GM12878 (cell line): ENCODE measurements around the gene NOP14. TPM values are rescaled to one million over a fixed set of nuclear protein-coding genes. Genes with fewer than 3 reads are reported as not detected.
A peak's percentile ranks its signal among the peaks of the same experiment; 100 is the strongest.

ENCODE experiments used
- ATAC-seq: fragments of 200-7000 bp; cut with Tn5 transposase; 3 replicates; pipeline ENCODE4 v1.9.1; 2020; ENCODE audit warnings: mild to moderate bottlenecking, moderate library complexity
- BruUV-seq: library from RNA; stranded (reverse); fragments of 400-500 nt; replicated peaks from 2 replicates; lab custom pipeline; 2021; lab: Mats Ljungman, UMichigan
- CTCF ChIA-PET: fragments of 300-600 bp; sonication (Branson Sonifier 250); formaldehyde crosslinking; extraction: SDS; loops from one replicate; lab custom pipeline; 2021; ENCODE audit warnings: inconsistent platforms; lab: Yijun Ruan, JAX
- POLR2A ChIA-PET: fragments of 350-600 bp; formaldehyde crosslinking; extraction: SDS; loops from one replicate; lab custom pipeline; 2021; ENCODE audit warnings: inconsistent platforms; lab: Charles Lee
- RAD21 ChIA-PET: fragments of 300-600 bp; sonication (Branson Sonifier 250); formaldehyde crosslinking; loops from one replicate; lab custom pipeline; 2023; ENCODE audit warnings: antibody characterized with exemption; ENCODE audit not compliant: unreplicated experiment; lab: Charles Lee
- SMC1A ChIA-PET: fragments of 300-600 bp; sonication (Branson Sonifier 250); formaldehyde crosslinking; loops from one replicate; lab custom pipeline; 2023; ENCODE audit not compliant: unreplicated experiment, uncharacterized antibody; lab: Charles Lee
- DNase-seq: peaks from one replicate; pipeline ENCODE4 v3.0.0-alpha.2; 2011; ENCODE audit warnings: low read depth, low spot score
- FAIRE-seq: peaks from 3 replicates; lab custom pipeline; 2011; peaks lifted over from hg19 to GRCh38; lab: Jason Lieb, UNC
- H2AFZ ChIP-seq: 2 replicates; pipeline ENCODE4 v1.6.0; 2011; ENCODE audit warnings: low read depth, low read length, control low read depth; ENCODE audit not compliant: control insufficient read depth
- H3K27ac ChIP-seq: 2 replicates; pipeline ENCODE4 v1.5.1; 2011; ENCODE audit warnings: control low read depth; ENCODE audit not compliant: control insufficient read depth, insufficient read depth
- H3K27me3 ChIP-seq, 2 experiments: replicated peaks in 1 of 2; 2 replicates each; pipeline versions ENCODE4 v1.6.0 to v1.6.1; 2011; ENCODE audit warnings: low read length in 1 of 2; ENCODE audit not compliant: control insufficient read depth in 2 of 2, insufficient read depth in 2 of 2
- H3K36me3 ChIP-seq, 2 experiments: 2 replicates each; pipeline ENCODE4 v1.5.1; 2011; ENCODE audit warnings: low read length in 1 of 2; ENCODE audit not compliant: control insufficient read depth in 2 of 2, insufficient read depth in 2 of 2
- H3K4me1 ChIP-seq: 2 replicates; pipeline ENCODE4 v1.6.1; 2011; ENCODE audit warnings: mild to moderate bottlenecking, low read length, moderate library complexity, mixed read lengths; ENCODE audit not compliant: control insufficient read depth, insufficient read depth
- H3K4me2 ChIP-seq: 2 replicates; pipeline ENCODE4 v1.6.0; 2011; ENCODE audit warnings: control low read depth; ENCODE audit not compliant: control insufficient read depth, insufficient read depth
- H3K4me3 ChIP-seq: fragments of 200-600 bp; sonication (generic); 2 replicates; pipeline ENCODE4 v1.5.1; 2016
- H3K79me2 ChIP-seq: 2 replicates; pipeline ENCODE4 v1.6.0; 2011; ENCODE audit warnings: low read length; ENCODE audit not compliant: control insufficient read depth, insufficient read depth
- H3K9ac ChIP-seq: 2 replicates; pipeline ENCODE4 v1.8.0; 2011; ENCODE audit warnings: low read length, control low read depth, mixed read lengths; ENCODE audit not compliant: control insufficient read depth, insufficient read depth
- H3K9me3 ChIP-seq: replicated peaks from 3 replicates; pipeline ENCODE4 v1.5.1; 2011; ENCODE audit warnings: mild to moderate bottlenecking, low read length; ENCODE audit not compliant: control insufficient read depth, insufficient read depth
- H4K20me1 ChIP-seq: 2 replicates; pipeline ENCODE4 v1.6.0; 2011; ENCODE audit not compliant: control insufficient read depth, insufficient read depth
- BRCA1 ChIP-seq: IDR thresholded peaks from 2 replicates; pipeline ENCODE4 v1.6.1; 2011; ENCODE audit warnings: low read depth, low read length, improper control_type of control experiment
- CBFB ChIP-seq: IDR thresholded peaks from 2 replicates; pipeline ENCODE4 v1.6.1; 2016; ENCODE audit warnings: antibody characterized with exemption, low read depth
- CBX3 ChIP-seq: fragments of 200-600 bp; sonication (generic); IDR thresholded peaks from 2 replicates; pipeline ENCODE4 v1.6.1; 2016; ENCODE audit warnings: low read depth, borderline replicate concordance
- CHD4 ChIP-seq: fragments of 200-600 bp; sonication (generic); IDR thresholded peaks from 2 replicates; pipeline ENCODE4 v1.6.1; 2016; ENCODE audit warnings: mild to moderate bottlenecking
- EGR1 ChIP-seq, 2 experiments: IDR thresholded peaks; 1 replicate in 1 of 2; 2 replicates in 1 of 2; pipeline ENCODE4 v1.6.1; 2011 to 2012; ENCODE audit warnings: low read depth in 2 of 2, low read length in 2 of 2, borderline replicate concordance in 1 of 2, mild to moderate bottlenecking in 1 of 2, moderate library complexity in 1 of 2
- HCFC1 ChIP-seq: fragments of 150-350 bp; IDR thresholded peaks from 2 replicates; pipeline ENCODE4 v1.6.1; 2014; ENCODE audit warnings: low read length
- KAT2A ChIP-seq: conservative IDR thresholded peaks from 2 replicates; pipeline ENCODE4 v1.6.1; 2011; ENCODE audit warnings: low read depth, low read length; ENCODE audit not compliant: control insufficient read depth
- POLR2AphosphoS5 ChIP-seq: IDR thresholded peaks from 2 replicates; pipeline ENCODE4 v1.6.1; 2011; ENCODE audit warnings: mild to moderate bottlenecking, low read length, inconsistent platforms
- POU2F2 ChIP-seq: IDR thresholded peaks from 3 replicates; pipeline ENCODE4 v1.6.1; 2011; ENCODE audit warnings: low read depth, mild to moderate bottlenecking, low read length, borderline replicate concordance
- SMAD1 ChIP-seq: fragments of 450-650 bp; IDR thresholded peaks from 2 replicates; pipeline ENCODE4 v1.6.1; 2018; ENCODE audit warnings: mild to moderate bottlenecking, low read depth; ENCODE audit not compliant: partially characterized antibody
- STAT1 ChIP-seq: fragments of 450-650 bp; conservative IDR thresholded peaks from 2 replicates; pipeline ENCODE4 v1.6.1; 2014; ENCODE audit warnings: antibody characterized with exemption, mild to moderate bottlenecking
- WRNIP1 ChIP-seq: IDR thresholded peaks from 2 replicates; pipeline ENCODE4 v1.6.1; 2011; ENCODE audit warnings: low read depth, low read length, improper control_type of control experiment, borderline replicate concordance
- ZSCAN29 ChIP-seq: fragments of 450-650 bp; IDR thresholded peaks from 2 replicates; pipeline ENCODE4 v1.6.1; 2017; ENCODE audit warnings: mild to moderate bottlenecking, moderate library complexity
- ZZZ3 ChIP-seq: IDR thresholded peaks from 2 replicates; pipeline ENCODE4 v1.6.1; 2011; ENCODE audit warnings: low read depth; ENCODE audit not compliant: control insufficient read depth, insufficient read length
- WGBS: methylation state at CpG from one replicate; pipeline ENCODE4 v1.1.6; 2016; ENCODE audit warnings: low lambda C conversion rate; ENCODE audit not compliant: insufficient replicate concordance, insufficient coverage; ENCODE audit errors: missing lambda C conversion rate; 5-methylcytosine and 5-hydroxymethylcytosine counted together
- in situ Hi-C: fragments of 300-500 bp; cut with MboI; formaldehyde crosslinking; loops from 9 replicates; pipeline ENCODE4 v1.14.3; 2018; ENCODE audit warnings: mixed read lengths
- intact Hi-C: fragments of 100-400 bp; cut with micrococcal nuclease; formaldehyde crosslinking; loops from one replicate; pipeline ENCODE4 v1.14.2; 2022; ENCODE audit not compliant: unreplicated experiment
- polyA plus RNA-seq, 11 experiments: library from polyadenylated mRNA; depleted of rRNA in 4 of 11; unstranded in 6 of 11; stranded (reverse) in 5 of 11; fragments of >200 nt; fragmentation: Nextera tagmentation in 4 of 11; fragmentation: Illumina TruSeq in 1 of 11; extraction: Ambion mirVana in 4 of 11; extraction: Trizol in 1 of 11; gene quantifications; 1 replicate in 1 of 11; 2 replicates in 10 of 11; pipeline versions ENCODE4 v1.2.1 to v1.2.3, GENCODE V29; 2011 to 2016; ENCODE audit warnings: inconsistent platforms in 2 of 11, missing spikeins in 2 of 11, low read depth in 1 of 11
- total RNA-seq, 4 experiments: library from RNA; depleted of rRNA in 3 of 4; stranded (reverse); fragments of >200 nt in 3 of 4; fragmentation: Illumina TruSeq in 1 of 4; extraction: Trizol in 1 of 4; gene quantifications; 2 replicates each; pipeline versions ENCODE4 v1.2.1 to v1.2.3, GENCODE V29; 2013 to 2021
- TF ChIP-seq, protein P1 (sequence below): IDR thresholded peaks from 2 replicates; pipeline ENCODE4 v1.6.1; 2011; ENCODE audit warnings: low read depth, low read length, improper control_type of control experiment, borderline replicate concordance
- TF ChIP-seq, protein P2 (sequence below): fragments of 450-650 bp; IDR thresholded peaks from 2 replicates; pipeline ENCODE4 v1.6.1; 2018; ENCODE audit warnings: borderline replicate concordance, mild to moderate bottlenecking; ENCODE audit not compliant: partially characterized antibody
- TF ChIP-seq, protein P3 (sequence below): fragments of 450-650 bp; IDR thresholded peaks from 2 replicates; pipeline ENCODE4 v1.6.1; 2014; ENCODE audit warnings: mild to moderate bottlenecking

NOP14 gene
- total and polyA plus RNA-seq, 10 of the 15 experiments (the other 5 are each of a cell fraction or from before 2014, with no cell fraction given) = 13.8 to 80.6 (median 49.7) TPM

DNA sequence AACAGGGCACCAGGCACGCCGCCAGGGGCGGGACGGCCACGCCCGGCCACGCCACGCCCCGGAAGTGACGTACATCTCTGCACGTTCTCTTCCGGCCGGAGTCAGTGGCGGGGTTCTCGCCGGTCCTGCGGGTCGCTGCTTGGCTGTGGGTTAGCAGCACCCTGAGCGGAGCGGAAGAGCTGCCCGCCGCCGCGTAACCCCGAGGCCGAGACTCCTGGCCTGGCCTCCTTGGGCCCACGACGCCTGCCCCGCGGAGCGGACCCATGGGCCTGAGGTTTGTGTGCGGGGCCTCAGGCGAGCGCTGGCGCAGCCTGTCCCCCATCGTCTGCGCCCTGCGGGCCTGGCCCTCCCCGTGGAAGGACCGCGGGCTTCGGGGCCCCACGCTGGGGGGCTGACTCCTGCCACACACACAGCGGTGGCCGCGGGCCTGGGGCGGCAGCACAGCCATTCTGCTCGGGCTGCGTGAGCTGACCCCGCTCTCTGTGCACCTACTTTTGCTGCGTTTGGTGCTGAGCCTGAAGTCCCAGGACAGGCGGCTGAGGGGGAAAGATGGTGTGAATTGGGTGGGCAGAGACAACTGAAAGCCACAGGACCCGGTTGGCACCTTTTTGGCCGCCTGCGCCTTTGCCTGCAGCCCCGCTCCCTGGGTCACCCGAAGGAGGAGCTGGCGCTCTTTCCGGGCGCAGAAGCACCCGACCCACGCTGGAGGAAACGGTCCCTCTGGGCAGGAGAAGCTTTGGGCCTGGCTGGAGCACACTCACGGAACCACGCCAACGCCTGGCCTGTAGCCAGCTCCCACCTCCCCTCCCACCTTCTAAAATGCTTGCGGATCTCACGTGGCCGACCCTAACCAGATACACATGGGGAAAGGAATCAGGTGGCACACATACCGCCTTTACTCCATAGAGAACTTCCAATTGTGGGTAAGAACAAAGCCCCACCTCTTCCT is 28.1 kb downstream of the NOP14 start:
- ChIA-PET POLR2A (interaction anchor here (0.6 to 3.3 kb wide), 19 partner anchors 12 to 189 kb away, joined by 3 to 22 read pairs (median 4); partner anchors contain the start of genes GRK4, HTT and NOP14), CTCF (interaction anchor here (0.6 to 5.2 kb wide), 13 partner anchors 17 to 262 kb away, joined by 3 to 62 read pairs (median 5); partner anchors contain the start of genes GRK4 and NOP14), RAD21 (interaction anchor here (0.6 to 3.7 kb wide), 15 partner anchors 14 to 466 kb away, joined by 3 to 52 read pairs (median 4); partner anchors contain the start of genes GRK4, NOP14 and RNF4), SMC1A (interaction anchor here (0.7 to 5.4 kb wide), 17 partner anchors 10 to 450 kb away, joined by 3 to 65 read pairs (median 4); partner anchors contain the start of genes GRK4 and NOP14)
- peak overlapping the region; percentile 74 for H3K27ac ChIP-seq
- peak overlapping the region; percentile 89 for H3K9ac ChIP-seq
- BruUV-seq = TSS peak; percentile 75
- peaks cover 14 to 21% of the 10 kb centered on the region in 2 experiments for H3K36me3 ChIP-seq
- H3K4me2 ChIP-seq = peak overlapping the region; percentile 63
- in situ Hi-C loops (loop anchor here (25.0 kb wide), 1 partner anchor 173 kb away; the partner anchor contains the start of gene TNIP2), intact Hi-C loops (loop anchor here (5.0 kb wide), 2 partner anchors 83 to 173 kb away; no protein-coding TSS in a partner anchor)
- peak overlapping the region; percentile 97 for H3K4me3 ChIP-seq
- H3K27me3 ChIP-seq = no peaks in the 10 kb centered on the region
- peaks cover 42% of the 10 kb centered on the region for H3K4me1 ChIP-seq
- no peaks in the 10 kb centered on the region for H4K20me1 ChIP-seq
- ATAC-seq (peak; percentile 48), FAIRE-seq (peak; percentile 18), DNase-seq (peak; percentile 80)
- under 1% methylated on average over 70 of the region's 70 CpGs for WGBS
- H3K79me2 ChIP-seq = peaks cover 47% of the 10 kb centered on the region
- peak overlapping the region; percentile 39 for H2AFZ ChIP-seq
- no peaks in the 10 kb centered on the region; the same call in 2 of the 3 replicates for H3K9me3 ChIP-seq
- TF ChIP-seq, protein P1, sequence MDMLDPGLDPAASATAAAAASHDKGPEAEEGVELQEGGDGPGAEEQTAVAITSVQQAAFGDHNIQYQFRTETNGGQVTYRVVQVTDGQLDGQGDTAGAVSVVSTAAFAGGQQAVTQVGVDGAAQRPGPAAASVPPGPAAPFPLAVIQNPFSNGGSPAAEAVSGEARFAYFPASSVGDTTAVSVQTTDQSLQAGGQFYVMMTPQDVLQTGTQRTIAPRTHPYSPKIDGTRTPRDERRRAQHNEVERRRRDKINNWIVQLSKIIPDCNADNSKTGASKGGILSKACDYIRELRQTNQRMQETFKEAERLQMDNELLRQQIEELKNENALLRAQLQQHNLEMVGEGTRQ = no peak
- TF ChIP-seq STAT1 (0 out of 2 replicates have a peak, but pooled peaks have one; percentile 67), ZSCAN29 (no peak), BRCA1 (no peak), WRNIP1 (no peak), POLR2AphosphoS5 (peak; percentile 93), HCFC1 (peak; percentile 50; the same call in 1 of the 2 replicates), CBFB (0 out of 2 replicates have a peak, but pooled peaks have one; percentile 57), EGR1 (IDR thresholded peaks at IDR 0.05; ENCODE audit: borderline replicate concordance in 1 of 2, low read depth in 2 of 2, low read length in 2 of 2) (peak in 1 of 2 experiments; percentile 12; a peak in 1 of 3 replicates), CBX3 (no peak), ZZZ3 (no peak), SMAD1 (peak; percentile 6), POU2F2 (peak; percentile 68; the same call in 2 of the 3 replicates), CHD4 (no peak), KAT2A (no peak)
- TF ChIP-seq, protein P2, sequence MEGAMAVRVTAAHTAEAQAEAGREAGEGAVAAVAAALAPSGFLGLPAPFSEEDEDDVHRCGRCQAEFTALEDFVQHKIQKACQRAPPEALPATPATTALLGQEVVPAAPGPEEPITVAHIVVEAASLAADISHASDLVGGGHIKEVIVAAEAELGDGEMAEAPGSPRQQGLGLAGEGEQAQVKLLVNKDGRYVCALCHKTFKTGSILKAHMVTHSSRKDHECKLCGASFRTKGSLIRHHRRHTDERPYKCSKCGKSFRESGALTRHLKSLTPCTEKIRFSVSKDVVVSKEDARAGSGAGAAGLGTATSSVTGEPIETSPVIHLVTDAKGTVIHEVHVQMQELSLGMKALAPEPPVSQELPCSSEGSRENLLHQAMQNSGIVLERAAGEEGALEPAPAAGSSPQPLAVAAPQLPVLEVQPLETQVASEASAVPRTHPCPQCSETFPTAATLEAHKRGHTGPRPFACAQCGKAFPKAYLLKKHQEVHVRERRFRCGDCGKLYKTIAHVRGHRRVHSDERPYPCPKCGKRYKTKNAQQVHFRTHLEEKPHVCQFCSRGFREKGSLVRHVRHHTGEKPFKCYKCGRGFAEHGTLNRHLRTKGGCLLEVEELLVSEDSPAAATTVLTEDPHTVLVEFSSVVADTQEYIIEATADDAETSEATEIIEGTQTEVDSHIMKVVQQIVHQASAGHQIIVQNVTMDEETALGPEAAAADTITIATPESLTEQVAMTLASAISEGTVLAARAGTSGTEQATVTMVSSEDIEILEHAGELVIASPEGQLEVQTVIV = peak; percentile 23
- TF ChIP-seq, protein P3, sequence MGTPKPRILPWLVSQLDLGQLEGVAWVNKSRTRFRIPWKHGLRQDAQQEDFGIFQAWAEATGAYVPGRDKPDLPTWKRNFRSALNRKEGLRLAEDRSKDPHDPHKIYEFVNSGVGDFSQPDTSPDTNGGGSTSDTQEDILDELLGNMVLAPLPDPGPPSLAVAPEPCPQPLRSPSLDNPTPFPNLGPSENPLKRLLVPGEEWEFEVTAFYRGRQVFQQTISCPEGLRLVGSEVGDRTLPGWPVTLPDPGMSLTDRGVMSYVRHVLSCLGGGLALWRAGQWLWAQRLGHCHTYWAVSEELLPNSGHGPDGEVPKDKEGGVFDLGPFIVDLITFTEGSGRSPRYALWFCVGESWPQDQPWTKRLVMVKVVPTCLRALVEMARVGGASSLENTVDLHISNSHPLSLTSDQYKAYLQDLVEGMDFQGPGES = no peak
